ENCODE measurements around the gene PSENEN.
"Not testable (repeated sequence)": the region's sequence is repeated elsewhere in the genome, so short reads cannot be mapped to it uniquely, and the experiment has no call there.

PSENEN gene

GRCh38 chr19:35790981-35791813 is 45.7 kb downstream of the PSENEN start:
- no peak for DNase-seq

- no peak for DNase-seq
These were observed 46.4 kb downstream of the PSENEN start for GRCh38 chr19:35791814-35792279.

- no peak for DNase-seq
These were observed 46.9 kb downstream of the PSENEN start for GRCh38 chr19:35792312-35792711.

GRCh38 chr19:35792888-35793287 is 47.4 kb downstream of the PSENEN start:
- DNase-seq, result no peak

- DNase-seq, result no peak
These were observed 48.1 kb downstream of the PSENEN start for GRCh38 chr19:35793381-35794165.

- DNase-seq, result not testable (repeated sequence)
These were observed 50.1 kb downstream of the PSENEN start for GRCh38 chr19:35795564-35795963.
